ENCODE data around the gene PDC.

DNA sequence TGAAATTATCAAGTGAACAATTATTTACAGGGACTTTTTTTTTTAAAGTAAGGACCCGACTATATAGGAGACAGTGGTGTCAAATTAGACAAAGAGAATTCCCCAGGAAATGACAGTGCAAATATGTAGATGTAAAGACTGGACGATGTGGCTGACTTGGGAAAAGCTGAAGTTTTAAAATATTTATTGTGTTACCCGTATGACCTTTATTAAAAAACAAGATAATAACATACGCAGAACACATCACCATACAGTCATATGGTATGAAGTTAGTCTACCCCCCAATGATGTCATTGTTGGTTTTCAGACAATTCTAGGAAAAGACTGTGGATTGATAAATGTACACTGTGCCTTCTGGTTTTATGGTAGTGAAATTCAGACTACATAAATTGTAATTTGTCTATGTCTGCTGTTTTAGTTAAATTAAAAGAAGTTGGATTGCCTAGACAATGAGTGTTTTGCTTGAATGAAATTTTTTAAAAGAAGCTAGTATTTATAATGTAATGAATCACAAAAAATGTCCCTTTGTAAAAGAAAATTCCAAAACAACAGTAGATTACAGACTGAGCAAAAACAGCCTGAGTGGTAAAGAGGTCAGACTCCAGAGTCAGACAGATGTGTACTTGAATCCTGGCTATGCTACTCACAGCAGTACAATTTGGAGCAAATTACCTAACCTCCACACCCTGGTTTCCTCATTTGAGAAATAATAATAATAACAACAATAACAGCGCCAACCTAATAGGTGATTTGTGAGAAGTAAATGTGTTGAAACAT, 15.5 kb upstream of the PDC start:
- TF ChIP-seq, protein P1, sequence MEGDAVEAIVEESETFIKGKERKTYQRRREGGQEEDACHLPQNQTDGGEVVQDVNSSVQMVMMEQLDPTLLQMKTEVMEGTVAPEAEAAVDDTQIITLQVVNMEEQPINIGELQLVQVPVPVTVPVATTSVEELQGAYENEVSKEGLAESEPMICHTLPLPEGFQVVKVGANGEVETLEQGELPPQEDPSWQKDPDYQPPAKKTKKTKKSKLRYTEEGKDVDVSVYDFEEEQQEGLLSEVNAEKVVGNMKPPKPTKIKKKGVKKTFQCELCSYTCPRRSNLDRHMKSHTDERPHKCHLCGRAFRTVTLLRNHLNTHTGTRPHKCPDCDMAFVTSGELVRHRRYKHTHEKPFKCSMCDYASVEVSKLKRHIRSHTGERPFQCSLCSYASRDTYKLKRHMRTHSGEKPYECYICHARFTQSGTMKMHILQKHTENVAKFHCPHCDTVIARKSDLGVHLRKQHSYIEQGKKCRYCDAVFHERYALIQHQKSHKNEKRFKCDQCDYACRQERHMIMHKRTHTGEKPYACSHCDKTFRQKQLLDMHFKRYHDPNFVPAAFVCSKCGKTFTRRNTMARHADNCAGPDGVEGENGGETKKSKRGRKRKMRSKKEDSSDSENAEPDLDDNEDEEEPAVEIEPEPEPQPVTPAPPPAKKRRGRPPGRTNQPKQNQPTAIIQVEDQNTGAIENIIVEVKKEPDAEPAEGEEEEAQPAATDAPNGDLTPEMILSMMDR (IDR thresholded peaks at IDR 0.05; ENCODE audit: low read depth, low read length) = no peak
- no peak for TF ChIP-seq EZH2phosphoT487 (IDR thresholded peaks at IDR 0.05; ENCODE audit: low read depth)

All from OCI-LY3 (cell line).